Parathyroid adenoma (tissue), 2 donors: ENCODE data around the gene KLHL6.

ENCODE experiments used
- H2AFZ ChIP-seq: fragments of 300-600 bp; sonication (generic); one replicate; pipeline ENCODE4 v1.7.0; 2017; ENCODE audit warnings: antibody characterized with exemption, mild to moderate bottlenecking
- H3K27ac ChIP-seq: fragments of 300-600 bp; sonication (generic); one replicate; pipeline ENCODE4 v1.7.0; 2017
- H3K27me3 ChIP-seq: fragments of 300-600 bp; sonication (generic); one replicate; pipeline ENCODE4 v1.7.0; 2017; ENCODE audit warnings: low read length; ENCODE audit not compliant: control insufficient read depth, insufficient read depth
- H3K36me3 ChIP-seq: fragments of 300-600 bp; sonication (generic); one replicate; pipeline ENCODE4 v1.7.0; 2017; ENCODE audit warnings: low read length; ENCODE audit not compliant: control insufficient read depth, insufficient read depth
- H3K4me1 ChIP-seq: fragments of 300-600 bp; sonication (generic); one replicate; pipeline ENCODE4 v1.7.0; 2017; ENCODE audit warnings: control low read depth
- H3K4me2 ChIP-seq: fragments of 300-600 bp; sonication (generic); one replicate; pipeline ENCODE4 v1.7.0; 2017; ENCODE audit warnings: low read length
- H3K4me3 ChIP-seq: fragments of 300-600 bp; sonication (generic); one replicate; pipeline ENCODE4 v1.7.0; 2017; ENCODE audit warnings: low read depth, low read length
- H3K79me2 ChIP-seq: fragments of 300-600 bp; sonication (generic); one replicate; pipeline ENCODE4 v1.7.0; 2017; ENCODE audit warnings: control low read depth
- H3K9ac ChIP-seq: fragments of 300-600 bp; sonication (generic); one replicate; pipeline ENCODE4 v1.7.0; 2017; ENCODE audit warnings: mild to moderate bottlenecking
- H3K9me3 ChIP-seq: fragments of 300-600 bp; sonication (generic); one replicate; pipeline ENCODE4 v1.7.0; 2017; ENCODE audit warnings: low read length; ENCODE audit not compliant: control insufficient read depth
- CTCF ChIP-seq: fragments of 300-600 bp; sonication (generic); IDR thresholded peaks from one replicate; pipeline ENCODE4 v1.7.0; 2017; ENCODE audit warnings: antibody characterized with exemption, mild to moderate bottlenecking
- donor health status: primary hyperparathyroidism.

Gene KLHL6

GRCh38 chr3:183464480-183464879 lies 91.0 kb downstream of the KLHL6 start:
- Histone ChIP-seq H3K4me1 (no peaks in the 10 kb centered on the region), H3K9me3 (no peaks in the 10 kb centered on the region), H3K4me3 (no peak overlapping the region), H3K27ac (no peak overlapping the region), H3K4me2 (no peak overlapping the region), H3K27me3 (no peaks in the 10 kb centered on the region), H3K36me3 (no peaks in the 10 kb centered on the region), H3K79me2 (no peaks in the 10 kb centered on the region), H3K9ac (no peak overlapping the region), H2AFZ (no peak overlapping the region)
- no peak for TF ChIP-seq CTCF

- TF ChIP-seq CTCF: no peak
- no peaks in the 10 kb centered on the region for H3K4me1 ChIP-seq
- H3K4me2 ChIP-seq: no peak overlapping the region
- no peak overlapping the region for H3K4me3 ChIP-seq
- H3K9ac ChIP-seq: no peak overlapping the region
- H3K27ac ChIP-seq: no peak overlapping the region
- no peaks in the 10 kb centered on the region for H3K79me2 ChIP-seq
- H2AFZ ChIP-seq: no peak overlapping the region
- no peaks in the 10 kb centered on the region for H3K9me3 ChIP-seq
- H3K36me3 ChIP-seq: no peaks in the 10 kb centered on the region
- no peaks in the 10 kb centered on the region for H3K27me3 ChIP-seq
These were observed 95.1 kb downstream of the KLHL6 start for GRCh38 chr3:183460081-183461055.

- H3K9ac ChIP-seq: no peak overlapping the region
- TF ChIP-seq CTCF: no peak
- no peak overlapping the region for H3K4me2 ChIP-seq
- H3K27ac ChIP-seq: no peak overlapping the region
- peaks cover under 1% of the 10 kb centered on the region for H3K4me1 ChIP-seq
- H3K27me3 ChIP-seq: no peaks in the 10 kb centered on the region
- no peak overlapping the region for H2AFZ ChIP-seq
- H3K4me3 ChIP-seq: no peak overlapping the region
- no peaks in the 10 kb centered on the region for H3K9me3 ChIP-seq
- H3K36me3 ChIP-seq: no peaks in the 10 kb centered on the region
- H3K79me2 ChIP-seq: no peaks in the 10 kb centered on the region
These were observed 100.4 kb downstream of the KLHL6 start for GRCh38 chr3:183455089-183455488.

- H3K27ac ChIP-seq: no peak overlapping the region
- TF ChIP-seq CTCF: no peak
These were observed 101.4 kb downstream of the KLHL6 start for GRCh38 chr3:183454064-183454463.

More at GRCh38 chr3:183454064-183454463, 101.4 kb downstream of the KLHL6 start:
- Histone ChIP-seq H3K4me2 (no peak overlapping the region), H3K9ac (no peak overlapping the region), H3K4me3 (no peak overlapping the region), H3K27me3 (no peaks in the 10 kb centered on the region), H2AFZ (no peak overlapping the region), H3K79me2 (no peaks in the 10 kb centered on the region), H3K9me3 (no peaks in the 10 kb centered on the region), H3K4me1 (peaks cover 5% of the 10 kb centered on the region), H3K36me3 (no peaks in the 10 kb centered on the region)
